WTC11 (cell line): ENCODE data around the gene MEAF6. TPM values are rescaled to one million over a fixed set of nuclear protein-coding genes. Genes with fewer than 3 reads are reported as not detected.

ENCODE experiments used
- ATAC-seq: fragments of 200-7000 bp; cut with Tn5 transposase; 2 replicates; pipeline ENCODE4 v1.10.0; 2021; ENCODE audit warnings: mild to moderate bottlenecking, moderate library complexity
- CTCF ChIA-PET: fragments of 300-600 bp; sonication (Branson Sonifier 250); formaldehyde crosslinking; loops from one replicate; lab custom pipeline; 2021; ENCODE audit warnings: antibody characterized with exemption; lab: Charles Lee
- POLR2A ChIA-PET: fragments of 350-600 bp; sonication (Branson Sonifier 250); formaldehyde crosslinking; loops from one replicate; lab custom pipeline; 2021; ENCODE audit warnings: antibody characterized with exemption; lab: Charles Lee
- DNase-seq: peaks from one replicate; pipeline ENCODE4 v3.0.0; 2021; ENCODE audit warnings: low spot score
- H3K27ac Mint-ChIP-seq: 2 replicates; pipeline ENCODE4 v1.8.0; 2021; ENCODE audit warnings: mixed read lengths
- H3K27me3 Mint-ChIP-seq: 2 replicates; pipeline ENCODE4 v1.8.0; 2021; ENCODE audit warnings: low read depth, mild to moderate bottlenecking, moderate library complexity, mixed read lengths
- H3K36me3 Mint-ChIP-seq: 2 replicates; pipeline ENCODE4 v1.8.0; 2021; ENCODE audit warnings: mixed read lengths
- H3K4me1 Mint-ChIP-seq: 2 replicates; pipeline ENCODE4 v1.8.0; 2022; ENCODE audit warnings: mixed read lengths
- H3K4me3 Mint-ChIP-seq: 2 replicates; pipeline ENCODE4 v1.8.0; 2021; ENCODE audit warnings: mild to moderate bottlenecking, moderate library complexity, mixed read lengths
- H3K9me3 Mint-ChIP-seq: 2 replicates; pipeline ENCODE4 v1.8.0; 2021; ENCODE audit warnings: mixed read lengths
- ATF1 ChIP-seq: sonication (generic); formaldehyde crosslinking; IDR thresholded peaks from 2 replicates; pipeline ENCODE4 v1.8.1; 2023; ENCODE audit warnings: mild to moderate bottlenecking, moderate library complexity, missing genetic modification reagents
- ESRRA ChIP-seq: sonication (generic); formaldehyde crosslinking; IDR thresholded peaks from 2 replicates; pipeline ENCODE4 v1.8.1; 2022; ENCODE audit warnings: mild to moderate bottlenecking, missing genetic modification reagents, borderline replicate concordance
- FOXK1 ChIP-seq: sonication (generic); formaldehyde crosslinking; IDR thresholded peaks from 2 replicates; pipeline ENCODE4 v1.8.0; 2022; ENCODE audit warnings: mild to moderate bottlenecking, moderate library complexity, missing genetic modification reagents
- JAZF1 ChIP-seq: fragments of 250-450 bp; sonication (Bioruptor Pico); IDR thresholded peaks from 2 replicates; pipeline ENCODE4 v1.9.0; 2021; ENCODE audit warnings: moderate library complexity, mild to moderate bottlenecking, inconsistent platforms
- MXD4 ChIP-seq: fragments of 250-450 bp; sonication (Bioruptor Pico); IDR thresholded peaks from 2 replicates; pipeline ENCODE4 v1.8.0; 2021; ENCODE audit warnings: mild to moderate bottlenecking, moderate library complexity, borderline replicate concordance
- MYBL2 ChIP-seq: sonication (generic); formaldehyde crosslinking; IDR thresholded peaks from 2 replicates; pipeline ENCODE4 v1.8.1; 2023; ENCODE audit warnings: mild to moderate bottlenecking, moderate library complexity, missing genetic modification reagents
- SMAD4 ChIP-seq: sonication (generic); formaldehyde crosslinking; IDR thresholded peaks from 2 replicates; pipeline ENCODE4 v1.8.0; 2022; ENCODE audit warnings: mild to moderate bottlenecking, missing genetic modification reagents
- TP53 ChIP-seq: sonication (generic); formaldehyde crosslinking; IDR thresholded peaks from 2 replicates; pipeline ENCODE4 v1.8.1; 2023; ENCODE audit warnings: mild to moderate bottlenecking, missing genetic modification reagents
- ZNF396 ChIP-seq: fragments of 250-450 bp; sonication (Bioruptor Pico); IDR thresholded peaks from 2 replicates; pipeline ENCODE4 v1.8.0; 2021; ENCODE audit warnings: mild to moderate bottlenecking, moderate library complexity, borderline replicate concordance
- ZNF423 ChIP-seq: fragments of 250-450 bp; sonication (Bioruptor Pico); IDR thresholded peaks from 2 replicates; pipeline ENCODE4 v2.1.2; 2022; ENCODE audit warnings: mild to moderate bottlenecking, moderate library complexity
- total RNA-seq: library from RNA; stranded (reverse); gene quantifications from 3 replicates; pipeline ENCODE4 v1.2.3, GENCODE V29; 2021
- TF ChIP-seq, protein P1 (sequence below): sonication (generic); formaldehyde crosslinking; conservative IDR thresholded peaks from 2 replicates; pipeline ENCODE4 v1.8.1; 2022; ENCODE audit warnings: mild to moderate bottlenecking, missing genetic modification reagents
- TF ChIP-seq, protein P2 (sequence below): sonication (generic); formaldehyde crosslinking; IDR thresholded peaks from 2 replicates; pipeline ENCODE4 v1.8.0; 2022; ENCODE audit warnings: mild to moderate bottlenecking, missing genetic modification reagents
- TF ChIP-seq, protein P3 (sequence below): fragments of 200-600 bp; IDR thresholded peaks from 2 replicates; pipeline ENCODE4 v1.8.0; 2022; ENCODE audit warnings: antibody characterized with exemption
- TF ChIP-seq, protein P4 (sequence below): sonication (generic); formaldehyde crosslinking; IDR thresholded peaks from 2 replicates; pipeline ENCODE4 v1.8.1; 2023; ENCODE audit warnings: mild to moderate bottlenecking, missing genetic modification reagents
- TF ChIP-seq, protein P5 (sequence below): sonication (generic); formaldehyde crosslinking; IDR thresholded peaks from 2 replicates; pipeline ENCODE4 v1.8.0; 2022; ENCODE audit warnings: missing genetic modification reagents
- TF ChIP-seq, protein P6 (sequence below): sonication (generic); formaldehyde crosslinking; IDR thresholded peaks from 2 replicates; pipeline ENCODE4 v1.8.1; 2023; ENCODE audit warnings: mild to moderate bottlenecking, moderate library complexity, missing genetic modification reagents

MEAF6 gene
- total RNA-seq, 1 experiment from 2014 or later = 37.4 TPM

DNA sequence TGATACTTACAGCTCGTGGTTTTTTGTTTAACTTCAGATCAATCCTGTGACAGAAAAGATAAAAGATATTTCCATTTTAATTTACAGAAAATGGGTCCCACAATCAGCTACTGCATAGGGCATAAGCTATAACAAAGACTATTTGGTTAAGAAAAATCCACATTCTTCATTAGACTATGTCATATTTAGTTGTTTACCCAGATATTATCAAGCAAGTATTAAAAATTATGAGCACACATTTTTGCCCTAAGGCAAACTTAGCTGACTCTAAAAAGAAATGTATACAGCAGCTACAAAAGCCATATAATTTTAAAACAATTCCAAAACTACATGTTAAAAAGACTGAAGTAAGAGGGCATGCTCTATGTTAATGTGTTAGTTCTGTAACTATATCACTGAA, 18.7 kb downstream of the MEAF6 start:
- peaks cover 32% of the 10 kb centered on the region for H3K36me3 Mint-ChIP-seq
- H3K4me1 Mint-ChIP-seq = no peaks in the 10 kb centered on the region
- H3K27me3 Mint-ChIP-seq = no peaks in the 10 kb centered on the region
- ATAC-seq (no peak), DNase-seq (no peak)
- no peak overlapping the region for H3K4me3 Mint-ChIP-seq
- ChIA-PET CTCF (interaction anchor here (0.8 kb wide), 1 partner anchor 9 kb away, joined by 9 read pairs; no protein-coding TSS in a partner anchor), POLR2A (no interaction called here)
- no peak overlapping the region for H3K27ac Mint-ChIP-seq
- no peaks in the 10 kb centered on the region for H3K9me3 Mint-ChIP-seq
- TF ChIP-seq TP53 = no peak
- no peak for TF ChIP-seq ZNF423 (CRISPR knock-in tag)
- no peak for TF ChIP-seq ZNF396 (CRISPR knock-in tag)
- no peak for TF ChIP-seq ESRRA (CRISPR knock-in tag)
- TF ChIP-seq, protein P1, sequence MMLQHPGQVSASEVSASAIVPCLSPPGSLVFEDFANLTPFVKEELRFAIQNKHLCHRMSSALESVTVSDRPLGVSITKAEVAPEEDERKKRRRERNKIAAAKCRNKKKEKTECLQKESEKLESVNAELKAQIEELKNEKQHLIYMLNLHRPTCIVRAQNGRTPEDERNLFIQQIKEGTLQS (CRISPR knock-in tag) = no peak
- TF ChIP-seq ATF1 = no peak
- TF ChIP-seq, protein P2, sequence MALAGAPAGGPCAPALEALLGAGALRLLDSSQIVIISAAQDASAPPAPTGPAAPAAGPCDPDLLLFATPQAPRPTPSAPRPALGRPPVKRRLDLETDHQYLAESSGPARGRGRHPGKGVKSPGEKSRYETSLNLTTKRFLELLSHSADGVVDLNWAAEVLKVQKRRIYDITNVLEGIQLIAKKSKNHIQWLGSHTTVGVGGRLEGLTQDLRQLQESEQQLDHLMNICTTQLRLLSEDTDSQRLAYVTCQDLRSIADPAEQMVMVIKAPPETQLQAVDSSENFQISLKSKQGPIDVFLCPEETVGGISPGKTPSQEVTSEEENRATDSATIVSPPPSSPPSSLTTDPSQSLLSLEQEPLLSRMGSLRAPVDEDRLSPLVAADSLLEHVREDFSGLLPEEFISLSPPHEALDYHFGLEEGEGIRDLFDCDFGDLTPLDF (CRISPR knock-in tag) = no peak
- TF ChIP-seq, protein P3, sequence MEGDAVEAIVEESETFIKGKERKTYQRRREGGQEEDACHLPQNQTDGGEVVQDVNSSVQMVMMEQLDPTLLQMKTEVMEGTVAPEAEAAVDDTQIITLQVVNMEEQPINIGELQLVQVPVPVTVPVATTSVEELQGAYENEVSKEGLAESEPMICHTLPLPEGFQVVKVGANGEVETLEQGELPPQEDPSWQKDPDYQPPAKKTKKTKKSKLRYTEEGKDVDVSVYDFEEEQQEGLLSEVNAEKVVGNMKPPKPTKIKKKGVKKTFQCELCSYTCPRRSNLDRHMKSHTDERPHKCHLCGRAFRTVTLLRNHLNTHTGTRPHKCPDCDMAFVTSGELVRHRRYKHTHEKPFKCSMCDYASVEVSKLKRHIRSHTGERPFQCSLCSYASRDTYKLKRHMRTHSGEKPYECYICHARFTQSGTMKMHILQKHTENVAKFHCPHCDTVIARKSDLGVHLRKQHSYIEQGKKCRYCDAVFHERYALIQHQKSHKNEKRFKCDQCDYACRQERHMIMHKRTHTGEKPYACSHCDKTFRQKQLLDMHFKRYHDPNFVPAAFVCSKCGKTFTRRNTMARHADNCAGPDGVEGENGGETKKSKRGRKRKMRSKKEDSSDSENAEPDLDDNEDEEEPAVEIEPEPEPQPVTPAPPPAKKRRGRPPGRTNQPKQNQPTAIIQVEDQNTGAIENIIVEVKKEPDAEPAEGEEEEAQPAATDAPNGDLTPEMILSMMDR = no peak
- TF ChIP-seq JAZF1 (CRISPR knock-in tag) = no peak
- TF ChIP-seq SMAD4 (CRISPR knock-in tag) = no peak
- TF ChIP-seq, protein P4, sequence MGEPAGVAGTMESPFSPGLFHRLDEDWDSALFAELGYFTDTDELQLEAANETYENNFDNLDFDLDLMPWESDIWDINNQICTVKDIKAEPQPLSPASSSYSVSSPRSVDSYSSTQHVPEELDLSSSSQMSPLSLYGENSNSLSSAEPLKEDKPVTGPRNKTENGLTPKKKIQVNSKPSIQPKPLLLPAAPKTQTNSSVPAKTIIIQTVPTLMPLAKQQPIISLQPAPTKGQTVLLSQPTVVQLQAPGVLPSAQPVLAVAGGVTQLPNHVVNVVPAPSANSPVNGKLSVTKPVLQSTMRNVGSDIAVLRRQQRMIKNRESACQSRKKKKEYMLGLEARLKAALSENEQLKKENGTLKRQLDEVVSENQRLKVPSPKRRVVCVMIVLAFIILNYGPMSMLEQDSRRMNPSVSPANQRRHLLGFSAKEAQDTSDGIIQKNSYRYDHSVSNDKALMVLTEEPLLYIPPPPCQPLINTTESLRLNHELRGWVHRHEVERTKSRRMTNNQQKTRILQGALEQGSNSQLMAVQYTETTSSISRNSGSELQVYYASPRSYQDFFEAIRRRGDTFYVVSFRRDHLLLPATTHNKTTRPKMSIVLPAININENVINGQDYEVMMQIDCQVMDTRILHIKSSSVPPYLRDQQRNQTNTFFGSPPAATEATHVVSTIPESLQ = no peak
- no peak for TF ChIP-seq MYBL2 (CRISPR knock-in tag)
- TF ChIP-seq FOXK1 = no peak
- TF ChIP-seq, protein P5, sequence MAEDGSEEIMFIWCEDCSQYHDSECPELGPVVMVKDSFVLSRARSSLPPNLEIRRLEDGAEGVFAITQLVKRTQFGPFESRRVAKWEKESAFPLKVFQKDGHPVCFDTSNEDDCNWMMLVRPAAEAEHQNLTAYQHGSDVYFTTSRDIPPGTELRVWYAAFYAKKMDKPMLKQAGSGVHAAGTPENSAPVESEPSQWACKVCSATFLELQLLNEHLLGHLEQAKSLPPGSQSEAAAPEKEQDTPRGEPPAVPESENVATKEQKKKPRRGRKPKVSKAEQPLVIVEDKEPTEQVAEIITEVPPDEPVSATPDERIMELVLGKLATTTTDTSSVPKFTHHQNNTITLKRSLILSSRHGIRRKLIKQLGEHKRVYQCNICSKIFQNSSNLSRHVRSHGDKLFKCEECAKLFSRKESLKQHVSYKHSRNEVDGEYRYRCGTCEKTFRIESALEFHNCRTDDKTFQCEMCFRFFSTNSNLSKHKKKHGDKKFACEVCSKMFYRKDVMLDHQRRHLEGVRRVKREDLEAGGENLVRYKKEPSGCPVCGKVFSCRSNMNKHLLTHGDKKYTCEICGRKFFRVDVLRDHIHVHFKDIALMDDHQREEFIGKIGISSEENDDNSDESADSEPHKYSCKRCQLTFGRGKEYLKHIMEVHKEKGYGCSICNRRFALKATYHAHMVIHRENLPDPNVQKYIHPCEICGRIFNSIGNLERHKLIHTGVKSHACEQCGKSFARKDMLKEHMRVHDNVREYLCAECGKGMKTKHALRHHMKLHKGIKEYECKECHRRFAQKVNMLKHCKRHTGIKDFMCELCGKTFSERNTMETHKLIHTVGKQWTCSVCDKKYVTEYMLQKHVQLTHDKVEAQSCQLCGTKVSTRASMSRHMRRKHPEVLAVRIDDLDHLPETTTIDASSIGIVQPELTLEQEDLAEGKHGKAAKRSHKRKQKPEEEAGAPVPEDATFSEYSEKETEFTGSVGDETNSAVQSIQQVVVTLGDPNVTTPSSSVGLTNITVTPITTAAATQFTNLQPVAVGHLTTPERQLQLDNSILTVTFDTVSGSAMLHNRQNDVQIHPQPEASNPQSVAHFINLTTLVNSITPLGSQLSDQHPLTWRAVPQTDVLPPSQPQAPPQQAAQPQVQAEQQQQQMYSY (CRISPR knock-in tag) = no peak
- TF ChIP-seq, protein P6, sequence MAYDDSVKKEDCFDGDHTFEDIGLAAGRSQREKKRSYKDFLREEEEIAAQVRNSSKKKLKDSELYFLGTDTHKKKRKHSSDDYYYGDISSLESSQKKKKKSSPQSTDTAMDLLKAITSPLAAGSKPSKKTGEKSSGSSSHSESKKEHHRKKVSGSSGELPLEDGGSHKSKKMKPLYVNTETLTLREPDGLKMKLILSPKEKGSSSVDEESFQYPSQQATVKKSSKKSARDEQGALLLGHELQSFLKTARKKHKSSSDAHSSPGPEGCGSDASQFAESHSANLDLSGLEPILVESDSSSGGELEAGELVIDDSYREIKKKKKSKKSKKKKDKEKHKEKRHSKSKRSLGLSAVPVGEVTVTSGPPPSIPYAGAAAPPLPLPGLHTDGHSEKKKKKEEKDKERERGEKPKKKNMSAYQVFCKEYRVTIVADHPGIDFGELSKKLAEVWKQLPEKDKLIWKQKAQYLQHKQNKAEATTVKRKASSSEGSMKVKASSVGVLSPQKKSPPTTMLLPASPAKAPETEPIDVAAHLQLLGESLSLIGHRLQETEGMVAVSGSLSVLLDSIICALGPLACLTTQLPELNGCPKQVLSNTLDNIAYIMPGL (CRISPR knock-in tag) = no peak
- no peak for TF ChIP-seq MXD4
